GM18868 (cell line): ENCODE measurements around the gene PTK6.

ENCODE experiments used
- ATAC-seq: cut with Tn5 transposase; IDR thresholded peaks from one replicate; pipeline ENCODE4 v1.9.1; 2021; ENCODE audit warnings: mild to moderate bottlenecking, moderate library complexity; ENCODE audit not compliant: unreplicated experiment

The PTK6 gene

DNA sequence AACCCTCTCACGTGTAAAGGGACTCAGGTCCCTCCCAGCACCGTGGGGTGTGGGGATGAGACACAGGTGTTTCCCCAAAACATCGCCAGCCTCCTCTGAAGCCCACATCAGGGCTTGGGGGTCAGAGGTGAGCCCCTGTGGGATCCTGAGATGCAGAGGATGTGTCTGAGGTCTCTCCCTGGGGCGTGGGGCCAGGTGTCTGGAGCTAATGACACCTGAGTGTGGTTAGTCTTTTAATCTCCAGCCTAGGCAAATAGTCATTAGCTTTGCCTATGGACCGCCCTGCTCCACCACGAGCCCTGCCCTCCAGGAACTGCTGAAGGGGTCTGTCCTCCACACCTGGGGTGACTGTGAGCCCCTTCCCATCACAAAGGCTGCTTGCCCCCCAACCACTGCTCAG is 8.6 kb upstream of the PTK6 start:
- ATAC-seq = no peak

DNA sequence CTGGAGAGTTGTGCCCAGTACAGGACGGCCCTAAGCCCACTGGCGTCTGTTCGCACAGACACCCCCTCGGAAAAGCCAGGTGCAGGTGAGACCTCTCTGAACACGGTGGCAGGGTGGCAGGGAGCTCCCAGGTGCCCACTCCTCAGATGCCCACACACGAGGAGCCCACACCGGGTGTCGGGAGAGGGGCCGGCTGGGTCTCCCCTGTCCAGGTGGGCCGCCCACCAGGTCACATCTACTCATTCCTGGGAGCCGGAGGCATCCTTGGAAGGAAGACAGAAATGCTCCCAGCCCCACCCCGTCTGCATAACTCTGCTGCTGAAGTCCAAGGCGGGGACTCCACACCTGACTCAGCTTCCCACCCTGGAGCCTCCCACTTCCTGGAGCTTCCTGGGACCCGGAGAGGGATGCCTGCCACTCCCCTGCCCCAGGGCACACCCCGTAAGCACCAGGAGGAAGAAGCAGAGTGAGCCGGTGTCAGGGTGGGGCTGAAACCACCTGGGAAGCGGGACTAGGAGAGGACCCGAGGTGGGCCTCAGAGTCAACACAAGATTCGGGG is 7.9 kb upstream of the PTK6 start:
- ATAC-seq = no peak

DNA sequence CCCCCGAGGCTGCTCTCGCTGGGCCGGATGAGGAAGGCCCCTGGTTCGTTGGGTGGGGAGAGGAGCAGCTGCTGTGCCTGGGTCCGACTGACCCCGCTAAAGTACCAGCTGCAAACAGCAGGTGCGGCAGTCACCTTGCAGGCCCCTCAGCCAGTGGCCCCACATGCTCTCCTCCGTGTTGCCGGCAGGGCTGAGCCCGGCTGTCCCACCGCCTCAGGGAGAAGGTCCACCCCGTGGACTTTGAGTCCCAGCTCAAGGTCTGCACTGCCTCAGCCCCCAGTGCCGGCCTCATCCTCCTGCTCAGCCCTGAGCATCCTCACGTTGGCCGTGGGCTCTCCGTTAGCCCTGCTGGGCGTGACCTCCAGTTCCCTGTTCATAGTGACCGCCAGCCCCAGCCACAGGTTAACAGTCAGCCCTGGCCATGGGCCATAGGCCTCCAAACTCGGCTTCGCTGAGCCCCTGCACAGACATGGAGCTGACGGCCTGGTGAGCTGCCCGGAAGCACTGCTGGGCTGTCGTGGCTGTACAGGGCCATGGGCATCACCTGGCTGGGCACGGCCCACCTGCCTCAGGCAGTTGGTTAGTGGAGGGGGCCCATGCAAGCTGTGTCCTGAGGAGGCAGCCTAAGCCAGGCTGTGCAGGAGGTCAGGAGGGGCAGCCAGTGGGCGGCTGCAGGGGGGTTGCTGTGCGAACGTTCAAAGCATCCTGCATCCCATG is 7.2 kb upstream of the PTK6 start:
- ATAC-seq = no peak

DNA sequence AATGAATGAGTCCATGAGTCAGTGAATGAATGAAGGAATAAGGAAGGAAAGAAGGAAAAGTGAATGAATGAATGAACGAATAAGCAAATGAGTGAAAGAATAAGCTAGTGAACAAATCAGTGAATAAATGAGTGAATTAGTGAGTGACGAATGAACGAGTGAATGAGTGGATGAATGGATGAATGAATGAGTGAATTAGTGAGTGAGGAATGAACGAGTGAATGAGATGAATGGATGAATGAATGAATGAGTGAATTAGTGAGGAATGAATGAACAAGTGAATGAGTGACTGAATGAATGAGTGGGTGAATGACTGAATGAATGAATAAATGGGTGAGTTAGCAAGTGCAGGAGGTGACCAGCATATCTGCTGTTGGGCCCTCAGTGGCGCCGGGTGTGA is 6.6 kb upstream of the PTK6 start:
- ATAC-seq = no peak

DNA sequence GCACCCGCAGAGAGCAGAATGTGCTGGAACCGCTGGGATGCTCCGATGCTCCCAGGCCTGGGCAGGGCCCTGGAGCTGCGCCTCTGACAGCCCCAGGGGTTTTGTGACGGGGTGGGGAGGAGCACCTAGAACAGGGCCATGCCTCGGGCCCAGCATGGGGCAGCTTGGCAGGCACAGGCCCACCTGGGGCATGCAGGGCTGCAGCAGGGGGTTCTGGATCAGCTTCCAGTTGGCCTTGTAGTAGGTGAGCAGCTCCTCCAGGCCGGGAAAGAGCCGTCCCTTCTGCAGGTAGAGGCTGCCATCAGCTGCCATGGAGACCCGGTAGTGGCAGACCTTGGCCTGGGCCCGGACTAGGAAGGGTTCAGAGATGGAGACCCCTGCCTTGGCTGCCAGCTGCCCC is 6.0 kb upstream of the PTK6 start:
- ATAC-seq = no peak

DNA sequence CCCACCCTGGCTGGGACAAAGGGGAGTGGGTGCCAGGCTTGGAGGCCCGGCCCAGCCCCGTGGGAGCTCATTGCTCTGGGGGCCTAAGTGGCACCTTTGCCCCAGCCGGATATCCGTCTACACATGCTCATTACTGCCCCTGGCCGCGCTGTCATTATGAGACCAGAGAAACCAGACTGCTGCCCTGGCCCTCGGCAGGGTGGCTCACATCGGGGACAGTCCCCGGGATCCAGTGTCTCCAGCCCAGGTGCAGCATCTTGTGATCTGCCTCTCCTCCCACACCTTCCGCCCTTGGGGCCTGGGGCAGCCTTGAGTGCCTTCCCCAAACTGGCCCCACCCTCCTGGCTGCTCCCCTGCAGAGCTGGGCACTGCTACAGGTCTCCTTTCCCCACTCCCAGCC is 5.5 kb upstream of the PTK6 start:
- peak; percentile 32 for ATAC-seq

DNA sequence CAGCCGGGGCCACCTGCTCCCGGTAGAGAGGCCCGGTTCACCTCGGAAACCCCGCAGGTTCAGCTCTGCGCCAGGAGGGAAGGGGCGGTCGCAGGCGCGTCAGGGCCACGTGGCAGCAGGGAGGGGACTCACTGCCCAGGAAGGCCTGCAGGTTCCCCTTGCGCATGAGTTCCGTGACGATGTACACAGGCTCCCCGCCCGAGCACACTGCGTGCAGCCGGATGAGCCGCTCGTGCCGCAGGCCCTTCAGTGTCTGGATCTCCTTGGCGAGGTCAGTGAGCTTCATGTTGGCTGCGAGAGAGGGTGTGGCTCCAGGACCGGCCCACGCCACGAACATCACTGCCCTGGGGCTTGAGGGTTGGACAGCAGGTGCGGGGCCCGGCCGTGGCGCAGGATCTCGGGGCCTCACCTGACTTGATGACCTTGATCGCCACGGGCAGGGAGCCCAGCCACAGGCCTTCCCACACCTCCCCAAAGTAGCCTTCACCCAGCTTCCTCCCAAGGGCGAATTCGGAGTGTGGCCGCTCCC is 4.9 kb upstream of the PTK6 start:
- ATAC-seq = no peak

DNA sequence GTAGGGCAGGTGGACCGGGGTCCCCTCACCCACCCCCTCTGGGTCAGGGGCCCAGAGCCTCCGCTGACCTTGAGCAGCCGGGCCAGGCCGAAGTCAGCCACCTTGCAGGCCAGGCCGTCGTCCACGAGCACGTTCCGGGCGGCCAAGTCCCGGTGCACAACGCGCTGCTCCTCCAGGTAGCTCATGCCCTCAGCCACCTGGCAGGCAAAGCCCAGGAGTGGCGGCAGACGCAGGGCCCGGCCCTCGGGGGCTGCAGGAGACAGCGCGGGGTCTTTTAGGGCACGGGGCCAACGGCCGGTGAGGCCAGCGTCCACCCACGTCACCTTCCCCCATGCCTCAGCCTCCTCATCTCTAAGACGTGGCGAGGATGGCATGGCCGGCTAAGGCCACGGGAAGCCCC is 4.2 kb upstream of the PTK6 start:
- ATAC-seq = no peak

DNA sequence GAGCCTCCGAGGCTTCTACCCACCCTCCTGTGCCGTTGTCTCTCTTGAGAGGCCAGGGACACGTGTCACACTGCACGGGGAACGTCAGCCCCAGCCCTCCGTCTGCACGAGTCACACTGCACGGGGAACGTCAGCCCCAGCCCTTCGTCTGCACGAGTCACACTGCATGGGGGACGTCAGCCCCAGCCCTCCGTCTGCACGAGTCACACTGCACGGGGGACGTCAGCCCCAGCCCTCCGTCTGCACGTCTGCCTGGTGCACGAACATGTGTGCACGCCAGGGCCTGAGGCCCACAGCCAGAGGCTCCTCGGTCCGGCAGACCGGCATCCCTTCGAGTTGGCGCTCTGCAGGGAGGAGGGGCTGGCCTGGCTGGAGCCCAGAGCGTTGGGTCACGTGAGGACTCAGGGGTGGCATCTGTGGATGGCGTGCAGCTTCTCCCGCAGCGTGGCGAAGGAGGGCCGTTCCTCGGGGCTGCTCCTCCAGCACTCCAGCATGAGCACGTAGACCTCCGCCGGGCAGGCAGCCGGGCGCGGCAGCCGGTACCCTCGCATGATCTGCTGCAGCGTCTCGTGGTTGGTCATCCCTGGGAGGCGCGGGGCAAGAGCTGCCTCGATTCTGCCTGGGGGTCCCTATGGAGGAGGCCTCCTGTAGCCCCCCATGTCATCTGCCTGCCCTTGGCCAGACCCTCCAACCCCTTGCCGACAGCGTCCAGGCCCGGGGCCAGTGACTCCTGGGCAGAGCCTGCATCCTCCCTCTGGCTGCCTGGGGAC is 3.4 kb upstream of the PTK6 start:
- no peak for ATAC-seq

DNA sequence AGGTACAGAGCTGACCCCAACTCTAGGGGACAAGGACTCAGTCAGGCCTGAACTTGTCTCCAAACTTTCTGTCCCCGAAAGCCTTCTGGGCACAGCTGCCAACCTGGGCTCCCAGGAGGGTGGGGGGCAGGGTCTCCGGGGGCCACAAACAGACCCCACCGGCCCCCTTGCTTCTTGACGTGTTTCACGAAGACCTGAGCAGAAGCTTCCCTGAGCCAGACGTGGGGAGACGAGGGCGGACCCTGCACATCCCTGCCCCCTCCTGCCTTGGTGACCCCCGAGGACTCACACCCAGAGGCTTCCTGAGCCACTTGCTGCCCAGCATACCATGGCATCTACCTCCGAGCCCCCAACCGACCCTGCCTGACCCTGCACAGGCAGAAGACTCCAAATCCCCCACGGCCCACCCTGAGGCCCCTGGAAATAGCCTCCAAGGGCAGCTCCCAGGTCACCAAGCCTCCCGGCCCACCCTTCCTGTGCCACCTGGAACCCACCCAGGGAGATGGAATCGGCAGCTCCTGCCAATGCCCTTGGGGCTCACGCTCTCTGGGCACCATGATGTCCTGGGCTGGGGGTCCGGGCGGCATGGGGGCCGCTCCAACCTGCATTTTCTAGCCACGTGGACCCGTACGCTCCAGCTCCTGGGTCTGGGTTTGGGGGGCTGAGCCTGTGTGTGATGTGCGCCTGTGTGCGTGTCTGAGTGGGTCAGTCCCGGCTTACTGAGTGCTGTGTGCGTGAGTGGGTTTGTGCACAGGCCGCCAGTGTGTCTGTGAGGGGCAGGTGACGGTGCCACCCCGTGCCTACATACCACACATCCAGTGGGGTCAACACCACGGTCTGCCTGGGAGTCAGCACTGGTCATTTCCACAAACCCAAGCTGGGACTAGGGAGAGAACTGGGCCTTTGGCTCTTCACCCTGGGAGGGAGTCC is 2.5 kb upstream of the PTK6 start:
- ATAC-seq = no peak

DNA sequence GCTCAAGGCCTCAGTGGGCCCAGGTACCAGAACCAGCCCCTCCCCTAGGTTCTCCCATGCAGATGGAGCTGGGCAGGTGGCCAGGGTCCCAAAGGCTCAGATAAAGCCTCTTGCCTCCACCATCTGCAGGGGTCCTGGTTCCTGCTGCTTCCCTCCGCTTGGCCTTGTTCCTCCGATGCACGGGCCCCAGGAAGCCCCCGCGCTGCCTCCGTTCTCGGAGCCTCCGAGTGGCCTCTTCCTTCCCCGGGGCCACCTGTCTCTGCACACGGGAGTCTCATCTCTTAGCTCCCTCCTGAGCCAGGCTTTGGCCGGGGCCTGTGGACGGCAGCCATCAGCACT is 1.9 kb upstream of the PTK6 start:
- ATAC-seq = no peak

DNA sequence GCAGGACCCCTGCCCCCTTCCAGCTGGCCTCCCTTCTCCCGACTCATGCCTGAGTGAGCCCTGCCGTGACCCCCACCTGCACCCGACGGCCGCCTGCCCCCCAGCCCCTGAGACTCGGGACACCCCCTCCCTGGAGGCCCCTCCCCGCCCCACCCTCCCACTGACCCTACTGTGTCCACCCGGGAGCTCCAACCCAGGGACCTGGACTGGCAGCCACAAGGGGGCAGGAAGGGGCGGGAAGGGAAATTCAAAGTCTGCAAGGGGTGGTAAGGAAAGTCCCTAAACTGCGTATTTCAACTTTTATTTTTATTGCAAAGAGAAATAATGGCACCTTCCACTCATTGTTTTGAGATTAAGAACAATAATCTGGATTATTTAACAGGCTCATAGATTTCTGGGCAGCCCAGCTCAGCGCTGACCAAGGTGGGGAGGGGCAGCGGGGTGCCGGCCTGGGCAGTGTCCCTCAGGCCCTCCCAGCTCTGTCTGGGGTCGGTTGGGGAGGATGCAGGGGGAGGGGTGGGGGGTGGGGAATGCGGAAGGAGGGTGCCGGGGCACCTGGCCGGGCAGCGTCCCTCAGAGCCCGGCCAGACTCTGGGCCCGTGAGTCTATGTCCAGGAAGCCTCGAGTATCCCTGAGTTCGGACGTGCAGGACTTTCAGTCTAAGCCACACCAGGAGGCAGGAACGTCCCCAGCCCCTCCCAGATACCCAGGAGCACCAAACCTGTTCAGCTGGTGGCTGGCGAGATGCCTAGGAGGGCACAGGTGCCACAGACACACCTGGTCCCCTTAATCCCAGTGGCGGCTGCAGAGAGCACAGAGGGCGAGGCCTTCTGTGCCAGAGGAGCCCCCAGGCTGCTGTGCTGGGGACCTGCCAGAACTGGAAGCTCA is 1.3 kb upstream of the PTK6 start:
- ATAC-seq = no peak

DNA sequence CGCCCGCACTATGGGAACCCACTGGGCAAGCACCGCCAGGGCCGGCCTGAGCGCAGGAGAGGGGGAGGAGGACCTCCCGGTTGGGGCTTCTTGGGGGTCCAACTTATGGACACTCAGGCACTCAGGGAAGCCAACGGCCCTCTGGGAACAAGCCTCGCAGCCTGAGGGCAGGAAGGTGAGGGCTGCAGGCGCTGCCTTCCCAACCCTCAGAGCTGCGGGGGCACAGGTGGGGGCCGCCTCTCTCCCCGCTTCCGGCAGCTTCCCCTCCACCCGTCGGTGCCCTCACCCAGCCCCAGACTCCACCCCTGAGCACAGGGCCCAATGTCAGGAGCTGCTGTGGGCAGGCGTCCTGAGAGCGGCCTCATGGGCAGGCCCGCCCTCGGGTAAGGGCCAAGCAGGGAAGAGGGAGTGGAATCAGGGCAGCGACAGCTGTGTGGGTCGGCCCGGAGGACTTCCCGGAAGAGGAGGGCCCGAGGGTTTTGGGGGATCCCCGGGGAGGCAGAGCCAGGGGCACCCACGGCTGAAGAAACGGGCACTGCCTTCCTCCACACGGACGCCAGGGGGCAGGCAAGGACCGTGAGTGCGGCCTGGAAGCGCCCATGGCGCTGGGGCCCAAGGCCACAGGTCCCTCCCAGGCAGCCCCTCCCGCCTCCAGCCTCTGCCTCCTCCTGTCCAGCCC is 488 bp upstream of the PTK6 start:
- peak; percentile 85 for ATAC-seq

DNA sequence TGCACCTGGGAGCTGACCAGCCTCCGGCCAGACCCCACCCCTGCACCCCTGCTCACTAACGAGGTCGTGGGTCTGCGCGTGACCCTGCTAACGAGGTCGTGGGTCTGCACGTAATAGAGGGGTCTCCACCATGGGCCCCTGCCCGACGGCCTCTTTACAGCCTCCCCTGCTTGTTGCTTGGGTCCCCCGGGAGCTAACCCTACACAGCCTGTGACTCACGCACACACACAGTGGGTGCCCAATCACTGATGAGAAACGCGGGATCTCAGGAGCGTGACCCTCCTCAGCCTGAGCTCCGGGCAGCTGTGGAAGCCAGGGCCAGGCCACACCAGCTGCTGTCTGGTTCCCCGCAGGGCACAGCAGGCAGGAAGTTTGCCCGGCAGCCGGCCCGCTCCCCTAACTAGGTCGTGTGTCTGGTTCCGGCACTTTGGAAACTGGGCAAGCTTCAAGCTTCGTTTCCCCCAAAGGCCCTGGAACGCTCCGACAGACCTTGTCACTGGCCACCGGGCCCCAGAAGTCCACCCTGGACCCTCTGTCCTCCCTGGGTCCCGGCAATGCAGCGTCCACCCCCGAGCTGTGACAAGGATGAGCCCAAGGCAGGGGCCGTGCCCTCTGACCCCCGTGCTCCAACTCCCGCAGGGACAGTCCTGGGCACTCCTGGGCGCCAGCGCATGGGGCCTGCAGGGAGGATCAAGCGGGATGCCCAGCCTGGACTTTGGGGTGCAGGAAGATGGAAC is 767 bp downstream of the PTK6 start:
- ATAC-seq = no peak

DNA sequence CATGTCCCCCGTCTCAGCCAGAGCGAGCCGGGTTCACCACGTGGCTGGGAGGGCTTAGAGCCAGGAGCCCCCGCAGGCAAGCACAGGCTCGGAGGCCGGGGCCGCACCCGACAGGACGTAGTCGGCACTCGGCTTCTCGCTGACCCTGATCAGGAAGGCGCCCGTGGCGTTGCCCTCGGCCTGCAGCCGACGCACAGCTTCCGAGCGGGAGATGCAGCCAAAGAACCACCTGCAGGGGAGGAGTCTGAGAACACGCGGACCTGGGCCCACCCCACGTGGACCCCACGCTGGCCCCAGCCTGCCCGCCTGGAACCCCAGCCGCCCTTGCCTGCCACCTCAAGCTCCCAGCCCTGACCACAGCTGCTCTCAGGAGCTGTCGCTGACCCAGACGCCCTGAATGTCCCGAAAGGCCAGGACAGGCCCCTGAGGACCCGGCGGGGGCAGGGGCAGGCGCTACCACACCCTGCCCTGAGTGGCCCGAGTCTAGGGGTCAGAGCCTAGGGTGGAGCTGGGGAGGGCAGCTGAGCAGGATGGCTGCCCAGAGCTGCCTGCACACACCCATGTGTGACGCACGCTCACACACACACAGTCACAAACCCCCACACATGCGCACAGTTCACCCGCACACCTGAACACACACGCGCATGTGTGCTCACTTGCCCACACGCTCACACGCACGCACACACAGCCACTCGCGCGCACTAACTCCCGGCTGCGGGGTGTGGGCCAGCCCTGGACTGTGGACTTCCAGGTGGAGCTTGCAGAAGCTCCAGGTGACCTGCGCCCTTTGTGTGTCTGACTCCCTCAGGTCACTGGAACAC is 2.1 kb downstream of the PTK6 start:
- ATAC-seq = no peak

DNA sequence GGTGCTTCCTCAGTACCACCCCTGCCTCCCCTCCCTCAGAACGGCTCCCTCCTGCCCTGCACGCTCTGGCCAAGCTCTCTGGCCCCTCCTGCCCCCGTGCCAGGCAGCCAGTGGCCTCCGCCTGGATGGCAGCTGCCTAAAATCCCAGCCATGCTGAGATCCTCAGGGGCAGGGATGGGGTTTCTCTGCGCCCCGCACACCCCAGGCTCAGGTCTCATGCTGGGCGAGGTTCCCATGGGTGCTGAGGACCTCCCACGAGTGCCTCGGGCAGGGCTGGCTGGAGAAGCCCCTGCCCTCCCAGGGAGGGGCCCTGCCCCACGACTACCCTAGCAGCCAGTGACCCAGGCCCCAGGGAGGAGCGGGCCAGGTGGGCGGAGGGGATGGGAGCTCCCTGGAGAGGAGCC is 2.7 kb downstream of the PTK6 start:
- no peak for ATAC-seq

DNA sequence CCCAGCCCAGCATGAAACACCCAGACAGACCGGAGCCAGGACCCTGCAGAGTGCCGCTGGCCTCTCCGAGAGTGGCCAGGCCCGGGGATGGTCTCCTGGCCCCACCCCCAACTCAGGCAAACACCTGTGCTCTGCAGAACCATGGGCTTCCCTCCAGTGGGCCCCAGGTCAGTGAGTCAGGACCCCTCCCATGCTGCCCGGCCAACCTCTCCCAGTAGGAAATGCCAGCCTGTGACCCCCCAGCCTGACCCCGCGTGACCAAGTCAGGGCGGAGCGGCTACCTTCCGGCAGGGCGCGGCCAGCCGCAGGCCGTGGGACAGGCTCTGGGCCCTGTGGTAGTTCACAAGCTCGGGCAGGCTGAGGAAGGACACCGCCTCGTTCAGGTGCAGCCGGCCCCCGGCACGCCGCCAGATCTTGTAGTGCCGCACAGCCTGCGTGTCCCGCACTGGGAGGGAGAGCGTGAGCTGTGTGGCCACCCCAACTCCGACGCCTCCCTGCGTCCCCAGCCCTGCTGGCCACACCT is 3.2 kb downstream of the PTK6 start:
- no peak for ATAC-seq

DNA sequence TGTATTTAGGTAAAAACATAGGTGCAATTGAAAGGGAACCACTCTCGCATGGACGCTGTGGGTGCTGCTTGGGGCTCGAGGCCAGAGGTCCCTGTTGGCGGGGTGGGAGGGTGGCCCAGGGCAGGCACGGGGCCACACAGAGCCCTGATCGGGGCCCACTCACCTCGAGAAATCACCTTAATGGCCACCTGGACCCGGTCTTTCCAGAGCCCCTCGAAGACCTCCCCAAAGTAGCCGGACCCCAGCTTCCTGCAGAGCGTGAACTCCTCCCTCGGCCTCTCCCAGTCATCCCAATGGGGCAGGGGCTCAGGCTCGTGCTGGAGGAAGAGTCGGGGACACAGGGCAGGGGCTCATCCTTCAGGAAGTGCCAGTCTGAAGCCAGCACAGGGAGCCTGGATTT is 3.8 kb downstream of the PTK6 start:
- no peak for ATAC-seq
